Gastroesophageal sphincter (tissue), 4 donors: Measurements from ENCODE around the gene MYL3. TPM values are rescaled to one million over a fixed set of nuclear protein-coding genes. Genes with fewer than 3 reads are reported as not detected.

Experiments
- ATAC-seq: fragments of 150-250 bp; one replicate; pipeline ENCODE4 v1.9.1; 2016; ENCODE audit warnings: mild to moderate bottlenecking, moderate library complexity
- H3K27ac ChIP-seq, 4 donors: fragments of 200-600 bp; sonication (generic) in 3 of 4; 1 replicate in 3 of 4; 2 replicates in 1 of 4; pipeline ENCODE4 v1.5.1; 2016 to 2019
- H3K27me3 ChIP-seq: fragments of 200-600 bp; sonication (generic); one replicate; pipeline ENCODE4 v1.5.1; 2019
- H3K36me3 ChIP-seq, 2 donors: fragments of 200-600 bp; sonication (generic); one replicate each; pipeline ENCODE4 v1.5.1; 2019; ENCODE audit warnings: control low read depth in 1 of 2
- H3K4me1 ChIP-seq, 3 donors: fragments of 200-600 bp; sonication (generic); 1 replicate in 2 of 3; 2 replicates in 1 of 3; pipeline ENCODE4 v1.5.1; 2016 to 2019; ENCODE audit warnings: control low read depth in 2 of 3
- H3K4me3 ChIP-seq, 2 donors: fragments of 200-600 bp; sonication (generic); one replicate each; pipeline ENCODE4 v1.5.1; 2019; ENCODE audit warnings: mild to moderate bottlenecking in 1 of 2, moderate library complexity in 1 of 2
- H3K9me3 ChIP-seq, 3 donors: fragments of 200-600 bp; sonication (generic); one replicate each; pipeline ENCODE4 v1.5.1; 2017 to 2019; ENCODE audit warnings: control low read depth in 2 of 3
- EP300 ChIP-seq: sonication (generic); formaldehyde crosslinking; IDR thresholded peaks from one replicate; pipeline ENCODE4 v1.6.1; 2017; ENCODE audit warnings: antibody characterized with exemption, mild to moderate bottlenecking
- POLR2A ChIP-seq, 2 donors: fragments of 450-650 bp; IDR thresholded peaks; one replicate each; pipeline ENCODE4 v1.6.1; 2017; ENCODE audit warnings: antibody characterized with exemption in 2 of 2, mild to moderate bottlenecking in 2 of 2, moderate library complexity in 1 of 2
- POLR2AphosphoS5 ChIP-seq: sonication (generic); formaldehyde crosslinking; IDR thresholded peaks from one replicate; pipeline ENCODE4 v1.6.1; 2017; ENCODE audit warnings: antibody characterized with exemption
- WGBS, 2 donors: methylation state at CpG; one replicate each; pipeline ENCODE4 v1.1.5; 2018; ENCODE audit warnings: low coverage in 1 of 2; 5-methylcytosine and 5-hydroxymethylcytosine counted together
- total RNA-seq, 4 donors: library from RNA; depleted of rRNA; stranded (reverse); fragments of >200 nt; gene quantifications; one replicate each; pipeline ENCODE4 v1.1.0, GENCODE V29; 2016
- TF ChIP-seq, protein P1 (sequence below), 4 experiments: fragments of 200-600 bp in 2 of 4; fragments of 450-650 bp in 2 of 4; sonication (generic) in 1 of 4; IDR thresholded peaks; one replicate each; pipeline ENCODE4 v1.5.1; 2017 to 2019; ENCODE audit warnings: antibody characterized with exemption in 4 of 4, mild to moderate bottlenecking in 2 of 4, moderate library complexity in 2 of 4

Gene MYL3
- total RNA-seq, 4 donors from 2014 or later = 2.6 to 5.3 (median 4.2) TPM

DNA sequence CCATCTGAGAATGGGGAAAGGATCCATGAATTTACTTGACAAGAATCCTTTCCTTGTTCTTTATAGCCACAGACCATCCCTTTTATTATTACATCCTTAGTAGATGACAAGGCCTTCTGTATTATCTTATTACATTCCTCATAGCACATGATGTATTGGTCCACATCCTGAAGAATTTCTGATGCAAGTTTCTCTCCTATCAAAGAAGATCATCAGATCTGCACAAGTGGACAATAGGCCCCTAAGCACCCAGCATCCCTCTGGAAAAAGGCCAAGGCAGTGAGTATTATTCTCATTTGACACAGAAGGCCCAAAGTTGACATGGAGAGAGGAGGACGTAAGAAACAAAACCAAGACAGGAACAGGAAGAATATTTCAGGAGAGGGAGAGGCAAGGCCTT, 31.4 kb downstream of the MYL3 start:
- no peak for ATAC-seq
- H3K4me3 ChIP-seq = no peak overlapping the region
- H3K27ac ChIP-seq = no peak overlapping the region
- peaks cover 0 to 16% of the 10 kb centered on the region in 2 donors for H3K36me3 ChIP-seq
- H3K4me1 ChIP-seq = no peaks in the 10 kb centered on the region
- TF ChIP-seq, protein P1, sequence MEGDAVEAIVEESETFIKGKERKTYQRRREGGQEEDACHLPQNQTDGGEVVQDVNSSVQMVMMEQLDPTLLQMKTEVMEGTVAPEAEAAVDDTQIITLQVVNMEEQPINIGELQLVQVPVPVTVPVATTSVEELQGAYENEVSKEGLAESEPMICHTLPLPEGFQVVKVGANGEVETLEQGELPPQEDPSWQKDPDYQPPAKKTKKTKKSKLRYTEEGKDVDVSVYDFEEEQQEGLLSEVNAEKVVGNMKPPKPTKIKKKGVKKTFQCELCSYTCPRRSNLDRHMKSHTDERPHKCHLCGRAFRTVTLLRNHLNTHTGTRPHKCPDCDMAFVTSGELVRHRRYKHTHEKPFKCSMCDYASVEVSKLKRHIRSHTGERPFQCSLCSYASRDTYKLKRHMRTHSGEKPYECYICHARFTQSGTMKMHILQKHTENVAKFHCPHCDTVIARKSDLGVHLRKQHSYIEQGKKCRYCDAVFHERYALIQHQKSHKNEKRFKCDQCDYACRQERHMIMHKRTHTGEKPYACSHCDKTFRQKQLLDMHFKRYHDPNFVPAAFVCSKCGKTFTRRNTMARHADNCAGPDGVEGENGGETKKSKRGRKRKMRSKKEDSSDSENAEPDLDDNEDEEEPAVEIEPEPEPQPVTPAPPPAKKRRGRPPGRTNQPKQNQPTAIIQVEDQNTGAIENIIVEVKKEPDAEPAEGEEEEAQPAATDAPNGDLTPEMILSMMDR (IDR thresholded peaks at IDR 0.05) = no peak
- TF ChIP-seq EP300 = no peak
- TF ChIP-seq POLR2AphosphoS5 = no peak
- no peak for TF ChIP-seq POLR2A (IDR thresholded peaks at IDR 0.05)
- no peaks in the 10 kb centered on the region for H3K27me3 ChIP-seq
- H3K9me3 ChIP-seq = no peaks in the 10 kb centered on the region
- 0 to 59% methylated on average over 1 of the region's 1 CpG for WGBS, 2 donors

DNA sequence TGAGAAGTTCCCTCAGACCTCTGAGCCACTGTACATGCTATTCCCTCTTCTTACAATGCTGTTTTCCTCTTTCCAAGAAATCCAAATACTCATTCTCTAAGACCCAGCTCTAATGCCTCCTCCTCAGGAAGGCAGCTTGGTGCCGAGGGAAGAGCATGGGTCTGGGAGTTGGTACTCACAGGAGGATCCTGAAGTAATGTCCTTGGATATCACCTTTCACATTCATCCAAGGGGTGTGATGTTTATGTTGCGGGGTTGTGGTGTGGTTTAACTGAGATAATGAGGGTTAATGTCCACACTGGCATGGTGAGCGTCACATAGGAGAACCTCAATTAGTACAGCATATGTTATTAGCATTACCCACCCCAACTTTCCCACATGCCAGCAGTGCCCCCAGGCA, 31.9 kb downstream of the MYL3 start:
- no peaks in the 10 kb centered on the region for H3K4me1 ChIP-seq
- no peak overlapping the region for H3K4me3 ChIP-seq
- 80 to 100% methylated on average over 1 of the region's 3 CpGs for WGBS, 2 donors
- H3K36me3 ChIP-seq = peaks cover 0 to 16% of the 10 kb centered on the region in 2 donors
- H3K27ac ChIP-seq = no peak overlapping the region
- ATAC-seq = no peak
- H3K27me3 ChIP-seq = no peaks in the 10 kb centered on the region
- H3K9me3 ChIP-seq = no peaks in the 10 kb centered on the region
- TF ChIP-seq POLR2A (IDR thresholded peaks at IDR 0.05) = no peak
- TF ChIP-seq EP300 = no peak
- no peak for TF ChIP-seq POLR2AphosphoS5
- TF ChIP-seq, protein P1 (IDR thresholded peaks at IDR 0.05) = no peak

DNA sequence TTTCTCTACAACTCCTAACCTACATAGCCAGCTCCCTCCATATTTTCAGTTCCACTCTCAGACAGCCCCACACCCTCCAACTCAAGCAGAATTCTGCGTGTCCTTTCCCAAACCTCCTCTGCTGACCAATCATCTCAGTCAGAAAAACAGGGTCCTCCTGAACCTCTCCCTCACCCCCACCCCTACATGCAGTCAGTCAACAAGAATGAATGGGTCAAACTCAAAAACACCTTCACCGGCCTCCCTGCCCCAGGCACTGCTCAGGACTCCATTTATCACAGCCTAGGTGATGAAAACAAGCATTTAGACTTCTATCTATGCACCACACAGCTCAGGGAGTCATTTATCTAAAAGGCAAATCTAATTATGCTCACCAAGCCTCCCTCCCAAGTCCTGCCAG, 32.4 kb downstream of the MYL3 start:
- H3K4me3 ChIP-seq = no peak overlapping the region
- no peaks in the 10 kb centered on the region for H3K27me3 ChIP-seq
- no peaks in the 10 kb centered on the region for H3K4me1 ChIP-seq
- H3K27ac ChIP-seq = no peak overlapping the region
- ATAC-seq = no peak
- no peaks in the 10 kb centered on the region for H3K9me3 ChIP-seq
- TF ChIP-seq POLR2A (IDR thresholded peaks at IDR 0.05) (no peak), POLR2AphosphoS5 (no peak), EP300 (no peak)
- TF ChIP-seq, protein P1 (IDR thresholded peaks at IDR 0.05) = no peak
- WGBS, 2 donors = 59 to 88% methylated on average over 1 to 2 of the region's 2 CpGs
- H3K36me3 ChIP-seq = peaks cover 0 to 11% of the 10 kb centered on the region in 2 donors

DNA sequence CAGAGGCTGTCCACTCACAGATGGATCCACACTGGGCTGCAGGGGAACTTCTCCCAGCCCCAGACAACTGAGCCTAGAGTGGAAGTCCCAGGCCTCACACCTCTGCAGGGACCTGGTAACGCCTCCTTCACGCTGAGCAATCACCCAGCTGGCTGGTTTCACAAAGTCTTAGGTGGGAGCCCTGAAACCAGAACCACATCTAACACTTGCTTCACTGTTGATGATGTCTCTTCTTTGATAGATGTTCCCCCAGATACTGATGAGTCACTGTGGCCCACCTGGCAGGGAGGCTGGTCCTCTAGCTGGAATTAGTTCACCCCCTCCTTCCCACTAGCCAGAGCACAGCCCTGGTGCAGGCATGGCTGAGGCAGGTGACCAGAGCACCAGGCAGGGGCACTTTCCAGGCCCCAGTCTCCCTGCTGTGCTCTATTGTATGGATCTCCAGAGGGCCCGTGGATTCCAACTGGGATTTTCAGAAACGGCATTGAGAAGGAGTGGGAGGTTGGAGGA, 33.5 kb downstream of the MYL3 start:
- peaks cover 0 to 5% of the 10 kb centered on the region in 2 donors for H3K36me3 ChIP-seq
- no CpG with 5 or more reads among the region's 4 CpGs for WGBS, 2 donors
- no peak overlapping the region for H3K27ac ChIP-seq
- no peaks in the 10 kb centered on the region for H3K27me3 ChIP-seq
- no peak overlapping the region for H3K4me3 ChIP-seq
- no peak for ATAC-seq
- H3K9me3 ChIP-seq = no peaks in the 10 kb centered on the region
- H3K4me1 ChIP-seq = no peaks in the 10 kb centered on the region
- TF ChIP-seq, protein P1 (IDR thresholded peaks at IDR 0.05) = no peak
- no peak for TF ChIP-seq POLR2AphosphoS5
- no peak for TF ChIP-seq EP300
- TF ChIP-seq POLR2A (IDR thresholded peaks at IDR 0.05) = no peak

DNA sequence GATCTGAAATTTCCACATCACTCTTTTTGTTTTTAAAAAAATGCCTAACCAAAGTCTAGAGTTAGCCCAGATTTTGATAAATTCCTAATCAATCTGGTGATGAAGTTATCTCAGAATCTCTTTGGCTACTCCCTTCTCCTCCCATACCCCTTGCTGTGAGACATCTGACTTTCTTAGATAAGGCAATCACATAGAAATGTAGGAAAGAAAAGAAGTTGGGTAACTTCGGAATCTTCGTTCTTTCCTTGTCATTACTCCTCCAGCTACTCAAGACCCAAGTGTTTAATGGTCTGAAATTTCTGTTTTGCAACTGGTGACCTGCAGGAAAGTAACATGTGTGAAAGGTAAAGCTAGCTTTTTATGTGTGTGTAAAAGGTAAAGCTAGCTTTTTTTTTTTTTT, 37.8 kb downstream of the MYL3 start:
- TF ChIP-seq EP300 = no peak
- TF ChIP-seq POLR2AphosphoS5 = no peak
- TF ChIP-seq POLR2A (IDR thresholded peaks at IDR 0.05) = no peak
- TF ChIP-seq, protein P1 (IDR thresholded peaks at IDR 0.05) = no peak
- no peaks in the 10 kb centered on the region for H3K4me1 ChIP-seq
- WGBS, 2 donors = 76 to 85% methylated on average over 2 of the region's 2 CpGs
- no peak overlapping the region for H3K4me3 ChIP-seq
- H3K27me3 ChIP-seq = no peaks in the 10 kb centered on the region
- no peak overlapping the region for H3K27ac ChIP-seq
- peaks cover 0 to 5% (median 0%) of the 10 kb centered on the region in 3 donors for H3K9me3 ChIP-seq
- peaks cover 0 to 3% of the 10 kb centered on the region in 2 donors for H3K36me3 ChIP-seq
- ATAC-seq = no peak
